ENCODE results near the gene KDM2A. TPM values are rescaled to one million over a fixed set of nuclear protein-coding genes. Genes with fewer than 3 reads are reported as not detected.
A peak's percentile ranks its signal among the peaks of the same experiment; 100 is the strongest.

Gene KDM2A
- polyA plus RNA-seq (2011; rRNA removed) (52.2 and 53.0 TPM in 2 replicates), polyA minus RNA-seq (2011; rRNA and poly(A)+ RNA removed) (115 and 122 TPM in 2 replicates)

- TF ChIP-seq, protein P1, sequence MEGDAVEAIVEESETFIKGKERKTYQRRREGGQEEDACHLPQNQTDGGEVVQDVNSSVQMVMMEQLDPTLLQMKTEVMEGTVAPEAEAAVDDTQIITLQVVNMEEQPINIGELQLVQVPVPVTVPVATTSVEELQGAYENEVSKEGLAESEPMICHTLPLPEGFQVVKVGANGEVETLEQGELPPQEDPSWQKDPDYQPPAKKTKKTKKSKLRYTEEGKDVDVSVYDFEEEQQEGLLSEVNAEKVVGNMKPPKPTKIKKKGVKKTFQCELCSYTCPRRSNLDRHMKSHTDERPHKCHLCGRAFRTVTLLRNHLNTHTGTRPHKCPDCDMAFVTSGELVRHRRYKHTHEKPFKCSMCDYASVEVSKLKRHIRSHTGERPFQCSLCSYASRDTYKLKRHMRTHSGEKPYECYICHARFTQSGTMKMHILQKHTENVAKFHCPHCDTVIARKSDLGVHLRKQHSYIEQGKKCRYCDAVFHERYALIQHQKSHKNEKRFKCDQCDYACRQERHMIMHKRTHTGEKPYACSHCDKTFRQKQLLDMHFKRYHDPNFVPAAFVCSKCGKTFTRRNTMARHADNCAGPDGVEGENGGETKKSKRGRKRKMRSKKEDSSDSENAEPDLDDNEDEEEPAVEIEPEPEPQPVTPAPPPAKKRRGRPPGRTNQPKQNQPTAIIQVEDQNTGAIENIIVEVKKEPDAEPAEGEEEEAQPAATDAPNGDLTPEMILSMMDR (IDR thresholded peaks at IDR 0.05; ENCODE audit: low read depth, low read length): no peak
- peak within 1 kb of the TSS; percentile 95 for H3K4me3 ChIP-seq (ENCODE audit: low read depth, low read length)
- no peaks in the 10 kb centered on the region for H3K27me3 ChIP-seq (ENCODE audit: control insufficient read depth, insufficient read depth, low read length)
- no peaks in the 10 kb centered on the region for H3K9me3 ChIP-seq (ENCODE audit: control insufficient read depth, insufficient read depth, low read length)
- CTCF ChIA-PET: interaction anchor here (0.6 to 1.0 kb wide), 9 partner anchors 9 to 969 kb away, joined by 3 to 4 read pairs (median 3); no protein-coding TSS in a partner anchor
- peak within 1 kb of the TSS; percentile 68 for H3K27ac ChIP-seq (ENCODE audit: low read depth, low read length)
- POLR2A ChIA-PET: interaction anchor here (1.0 to 1.4 kb wide), 2 partner anchors 39 to 121 kb away, joined by 4 to 12 read pairs; no protein-coding TSS in a partner anchor
- peak; percentile 98 for DNase-seq (ENCODE audit: low read depth, low spot score)
Measured at GRCh38 chr11:67118801-67119584, at the start of gene KDM2A. Gene KDM2A (plus strand): TSS chr11:67119263. CDS start chr11:67121317, 2,054 bp downstream.

- Histone ChIP-seq H3K27me3 (ENCODE audit: control insufficient read depth, insufficient read depth, low read length) (no peaks in the 10 kb centered on the region), H3K27ac (ENCODE audit: low read depth, low read length) (no peak overlapping the region), H3K9me3 (ENCODE audit: control insufficient read depth, insufficient read depth, low read length) (no peaks in the 10 kb centered on the region; the same call in 1 of the 2 replicates), H3K4me3 (ENCODE audit: low read depth, low read length) (no peak overlapping the region)
- TF ChIP-seq, protein P1 (IDR thresholded peaks at IDR 0.05; ENCODE audit: low read depth, low read length): peak; percentile 82
- POLR2A ChIA-PET: no interaction called here
- no peak for DNase-seq (ENCODE audit: low read depth, low spot score)
- CTCF ChIA-PET: interaction anchor here (0.6 to 2.4 kb wide), 4 partner anchors 17 to 998 kb away, joined by 3 to 5 read pairs (median 4); no protein-coding TSS in a partner anchor
Measured at GRCh38 chr11:67071420-67072284, 47.4 kb upstream of the KDM2A start.

GRCh38 chr11:67072295-67072694, 46.8 kb upstream of the KDM2A start:
- Histone ChIP-seq H3K27ac (ENCODE audit: low read depth, low read length) (no peak overlapping the region), H3K9me3 (ENCODE audit: control insufficient read depth, insufficient read depth, low read length) (no peaks in the 10 kb centered on the region; the same call in 1 of the 2 replicates), H3K27me3 (ENCODE audit: control insufficient read depth, insufficient read depth, low read length) (no peaks in the 10 kb centered on the region), H3K4me3 (ENCODE audit: low read depth, low read length) (no peak overlapping the region)
- CTCF ChIA-PET: interaction anchor here (0.6 to 2.4 kb wide), 5 partner anchors 17 to 999 kb away, joined by 3 to 5 read pairs (median 4); no protein-coding TSS in a partner anchor
- DNase-seq (ENCODE audit: low read depth, low spot score): no peak
- TF ChIP-seq, protein P1 (IDR thresholded peaks at IDR 0.05; ENCODE audit: low read depth, low read length): no peak
- POLR2A ChIA-PET: no interaction called here

DNA sequence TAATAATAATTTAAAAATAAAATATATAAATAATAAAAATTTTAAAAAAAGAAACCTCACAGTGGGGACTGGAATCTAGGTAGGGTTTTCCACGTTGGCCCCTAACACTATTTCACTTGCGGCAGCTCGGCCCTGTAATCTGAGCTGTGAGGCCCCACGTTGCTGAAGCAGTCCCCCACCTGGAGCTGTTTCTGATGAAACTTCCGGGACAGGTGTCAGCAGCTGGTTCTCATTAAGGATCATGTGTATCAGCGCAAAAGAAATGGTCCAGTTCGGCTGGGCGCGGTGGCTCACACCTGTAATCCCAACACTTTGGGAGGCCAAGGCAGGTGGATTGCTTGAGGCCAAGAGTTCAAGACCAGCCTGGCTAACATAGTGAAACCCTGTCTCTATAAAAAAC, 45.2 kb upstream of the KDM2A start:
- H3K9me3 ChIP-seq (ENCODE audit: control insufficient read depth, insufficient read depth, low read length): no peaks in the 10 kb centered on the region; the same call in 1 of the 2 replicates
- TF ChIP-seq, protein P1 (IDR thresholded peaks at IDR 0.05; ENCODE audit: low read depth, low read length): no peak
- CTCF ChIA-PET: interaction anchor here (1.1 to 1.3 kb wide), 2 partner anchors 244 to 278 kb away, joined by 3 to 4 read pairs; no protein-coding TSS in a partner anchor
- no peaks in the 10 kb centered on the region for H3K27me3 ChIP-seq (ENCODE audit: control insufficient read depth, insufficient read depth, low read length)
- POLR2A ChIA-PET: interaction anchor here (0.6 to 0.7 kb wide), 2 partner anchors 72 to 230 kb away, joined by 3 to 5 read pairs; no protein-coding TSS in a partner anchor
- H3K27ac ChIP-seq (ENCODE audit: low read depth, low read length): no peak overlapping the region
- DNase-seq (ENCODE audit: low read depth, low spot score): no peak
- no peak overlapping the region for H3K4me3 ChIP-seq (ENCODE audit: low read depth, low read length)
